HepG2 (cell line): ENCODE measurements around the gene RBM25. TPM values are rescaled to one million over a fixed set of nuclear protein-coding genes. Genes with fewer than 3 reads are reported as not detected.

Experiments
- ATAC-seq: fragments of 200-7000 bp; cut with Tn5 transposase; 3 replicates; pipeline ENCODE4 v1.9.1; 2020; ENCODE audit warnings: mild to moderate bottlenecking, moderate library complexity
- BruUV-seq: library from RNA; stranded (reverse); fragments of 400-500 nt; replicated peaks from 2 replicates; lab custom pipeline; 2021; lab: Mats Ljungman, UMichigan
- CTCF ChIA-PET: fragments of 300-600 bp; formaldehyde crosslinking; extraction: SDS; loops from one replicate; lab custom pipeline; 2021; ENCODE audit warnings: low total read pairs, inconsistent platforms, low intra/inter-chr PET ratio; lab: Yijun Ruan, JAX
- POLR2A ChIA-PET: fragments of 350-600 bp; sonication (Branson Sonifier 250); formaldehyde crosslinking; loops from one replicate; lab custom pipeline; 2020; ENCODE audit warnings: antibody characterized with exemption, inconsistent platforms; lab: Yijun Ruan, JAX
- DNase-seq: peaks from one replicate; pipeline ENCODE4 v3.0.0-alpha.2; 2015; ENCODE audit warnings: low spot score
- FAIRE-seq: peaks from 3 replicates; lab custom pipeline; 2011; peaks lifted over from hg19 to GRCh38; lab: Jason Lieb, UNC
- H2AFZ ChIP-seq: one replicate; pipeline ENCODE4 v1.6.1; 2011; ENCODE audit warnings: low read length, inconsistent platforms
- H3K27ac ChIP-seq: fragments of 300-600 bp; 3 replicates; pipeline ENCODE4 v1.8.0; 2011; ENCODE audit warnings: mixed run types, mild to moderate bottlenecking, mixed read lengths, low read length, inconsistent platforms; ENCODE audit not compliant: insufficient read depth; ENCODE audit errors: extremely low read length
- H3K27me3 ChIP-seq, 2 experiments: fragments of 200-600 bp in 1 of 2; 2 replicates in 1 of 2; 3 replicates in 1 of 2; pipeline versions ENCODE4 v1.6.0 to v1.8.0; 2011; ENCODE audit warnings: low read length in 2 of 2, mild to moderate bottlenecking in 2 of 2, moderate library complexity in 2 of 2, inconsistent platforms in 1 of 2; ENCODE audit not compliant: insufficient read depth in 2 of 2, control insufficient read depth in 1 of 2
- H3K36me3 ChIP-seq, 2 experiments: fragments of 200-600 bp in 1 of 2; replicated peaks in 1 of 2; 2 replicates in 1 of 2; 3 replicates in 1 of 2; pipeline versions ENCODE4 v1.5.1 to v1.8.0; 2011; ENCODE audit warnings: low read length in 2 of 2, inconsistent platforms in 1 of 2; ENCODE audit not compliant: insufficient read depth in 2 of 2, control insufficient read depth in 1 of 2
- H3K4me1 ChIP-seq: 2 replicates; pipeline ENCODE4 v1.5.1; 2012; ENCODE audit warnings: low read length, inconsistent platforms; ENCODE audit not compliant: insufficient read depth
- H3K4me2 ChIP-seq: 2 replicates; pipeline ENCODE4 v1.6.0; 2011; ENCODE audit warnings: low read depth, low read length, inconsistent platforms
- H3K4me3 ChIP-seq, 3 experiments: fragments of 200-600 bp in 1 of 3; sonication (generic), shearing (Covaris generic) in 1 of 3; replicated peaks in 1 of 3; 2 replicates each; pipeline ENCODE4 v1.5.1; 2011 to 2016; ENCODE audit warnings: low read length in 3 of 3, inconsistent platforms in 2 of 3, low read depth in 2 of 3, mild to moderate bottlenecking in 2 of 3, control low read depth in 1 of 3, mixed read lengths in 1 of 3; ENCODE audit not compliant: insufficient read depth in 1 of 3
- H3K79me2 ChIP-seq: one replicate; pipeline ENCODE4 v1.6.1; 2011; ENCODE audit warnings: low read length, inconsistent platforms; ENCODE audit not compliant: insufficient read depth
- H3K9ac ChIP-seq: 2 replicates; pipeline ENCODE4 v1.6.0; 2011; ENCODE audit warnings: mild to moderate bottlenecking, low read depth, low read length, inconsistent platforms; ENCODE audit not compliant: insufficient read depth
- H3K9me3 ChIP-seq: 2 replicates; pipeline ENCODE4 v1.5.1; 2012; ENCODE audit warnings: mild to moderate bottlenecking, low read length
- H4K20me1 ChIP-seq: 2 replicates; pipeline ENCODE4 v1.6.0; 2011; ENCODE audit warnings: inconsistent platforms, mild to moderate bottlenecking, low read length, moderate library complexity; ENCODE audit not compliant: insufficient read depth
- CBX1 ChIP-seq: IDR thresholded peaks from one replicate; pipeline ENCODE4 v1.6.1; 2016; ENCODE audit warnings: antibody characterized with exemption, low read depth
- CBX5 ChIP-seq: sonication (generic); formaldehyde crosslinking; IDR thresholded peaks from 2 replicates; pipeline ENCODE4 v1.4.0; 2020; ENCODE audit warnings: missing genetic modification reagents, borderline replicate concordance
- CREB3 ChIP-seq: sonication (generic); formaldehyde crosslinking; IDR thresholded peaks from 2 replicates; pipeline ENCODE4 v1.5.0; 2020; ENCODE audit warnings: missing genetic modification reagents
- HHEX ChIP-seq: IDR thresholded peaks from 2 replicates; pipeline ENCODE4 v1.6.1; 2016; ENCODE audit warnings: control low read depth
- NR2C2 ChIP-seq: sonication (generic); formaldehyde crosslinking; IDR thresholded peaks from 2 replicates; pipeline ENCODE4 v1.4.0; 2020; ENCODE audit warnings: missing genetic modification reagents, mild to moderate bottlenecking, moderate library complexity, borderline replicate concordance
- ZNF121 ChIP-seq: sonication (generic); formaldehyde crosslinking; IDR thresholded peaks from 2 replicates; pipeline ENCODE4 v1.5.0; 2020; ENCODE audit warnings: mild to moderate bottlenecking, missing genetic modification reagents
- ZNF362 ChIP-seq: sonication (generic); formaldehyde crosslinking; IDR thresholded peaks from 2 replicates; pipeline ENCODE4 v1.4.0; 2020; ENCODE audit warnings: missing genetic modification reagents, mild to moderate bottlenecking, borderline replicate concordance
- ZNF770 ChIP-seq: sonication (generic); formaldehyde crosslinking; IDR thresholded peaks from 2 replicates; pipeline ENCODE4 v1.5.0; 2020; ENCODE audit warnings: mild to moderate bottlenecking, missing genetic modification reagents
- ZZZ3 ChIP-seq: sonication (generic); formaldehyde crosslinking; IDR thresholded peaks from 2 replicates; pipeline ENCODE4 v1.4.0; 2020; ENCODE audit warnings: missing genetic modification reagents, mild to moderate bottlenecking, borderline replicate concordance
- WGBS: methylation state at CpG from one replicate; pipeline ENCODE4 v1.1.6; 2017; ENCODE audit warnings: low lambda C conversion rate; 5-methylcytosine and 5-hydroxymethylcytosine counted together
- in situ Hi-C: cut with HindIII; loops from 2 replicates; pipeline ENCODE4 v1.10.0; 2017; ENCODE audit warnings: low pct_unique_long_range_greater_than_20kb; ENCODE audit not compliant: extremely low pct_ligation_motif_present
- intact Hi-C: fragments of 100-400 bp; cut with micrococcal nuclease; formaldehyde crosslinking; loops from one replicate; pipeline ENCODE4 v1.10.0; 2022; ENCODE audit not compliant: unreplicated experiment
- polyA plus RNA-seq, 8 experiments: library from polyadenylated mRNA; depleted of rRNA in 3 of 8; stranded (reverse) in 7 of 8; unstranded in 1 of 8; fragments of >200 nt; fragmentation: Illumina TruSeq in 4 of 8; extraction: Trizol in 4 of 8; gene quantifications; 2 replicates each; pipeline versions ENCODE4 v1.2.1 to v1.2.3, GENCODE V29; 2011 to 2016; ENCODE audit warnings: low read depth in 4 of 8, missing spikeins in 1 of 8, mixed read lengths in 1 of 8; ENCODE audit not compliant: insufficient read depth in 1 of 8
- total RNA-seq, 5 experiments: library from RNA; depleted of rRNA; stranded (reverse); fragments of >200 nt; fragmentation: Illumina TruSeq; extraction: Trizol; gene quantifications; 2 replicates each; pipeline ENCODE4 v1.2.3, GENCODE V29; 2016; ENCODE audit warnings: low read depth in 1 of 5

The RBM25 gene
- total and polyA plus RNA-seq, 2 of the 13 experiments (the other 11 are each of a cell fraction or from before 2014, with no cell fraction given), result 34.1 to 65.9 TPM

- TF ChIP-seq ZNF770 (CRISPR knock-in tag) (peak; percentile 91), ZNF362 (CRISPR knock-in tag) (peak; percentile 31; the same call in 1 of the 2 replicates), ZNF121 (CRISPR knock-in tag) (peak; percentile 58), CBX1 (no peak), NR2C2 (CRISPR knock-in tag) (no peak), CREB3 (no peak)
- TF ChIP-seq, all 625 proteins: peak for 3
Measured at GRCh38 chr14:73143617-73144016, 85.3 kb downstream of the RBM25 start (continued).

- Histone ChIP-seq H2AFZ (no peak overlapping the region), H3K27ac (no peak overlapping the region), H3K4me1 (peaks cover 75% of the 10 kb centered on the region), H3K9ac (no peak overlapping the region), H3K36me3 (peaks cover 1 to 8% of the 10 kb centered on the region in 2 experiments; a peak in 3 of 5 replicates), H3K4me3 (no peak overlapping the region), H3K79me2 (peaks cover 45% of the 10 kb centered on the region), H4K20me1 (peaks cover 8% of the 10 kb centered on the region; the same call in 1 of the 2 replicates), H3K27me3 (no peaks in the 10 kb centered on the region), H3K4me2 (no peak overlapping the region), H3K9me3 (no peaks in the 10 kb centered on the region)
- FAIRE-seq (no peak), ATAC-seq (no peak), DNase-seq (no peak)
- in situ Hi-C loops (no loop called here), intact Hi-C loops (no loop called here)
- TF ChIP-seq CBX5, result no peak
- no peak for TF ChIP-seq ZZZ3 (CRISPR knock-in tag)
- TF ChIP-seq HHEX, result no peak
- CTCF ChIA-PET, result no interaction called here
- BruUV-seq, result no TSS peak
- WGBS, result 100% methylated on average over 3 of the region's 3 CpGs
- POLR2A ChIA-PET, result no interaction called here
Measured at GRCh38 chr14:73145371-73145770, 87.0 kb downstream of the RBM25 start.
